ENCODE data around the gene ARHGAP10.

Gene ARHGAP10

GRCh38 chr4:147709999-147710398 is 21.9 kb upstream of the ARHGAP10 start:
- no peak for DNase-seq (ENCODE audit: low read depth)
- TF ChIP-seq CTCF (IDR thresholded peaks at IDR 0.05; ENCODE audit: low read depth, low read length) = no peak
- no peak for TF ChIP-seq MYC (IDR thresholded peaks at IDR 0.05; ENCODE audit: low read depth, low read length)
- TF ChIP-seq MAX (IDR thresholded peaks at IDR 0.05; ENCODE audit: low read depth, low read length) = no peak
- no peak for TF ChIP-seq POLR2A (IDR thresholded peaks at IDR 0.05; ENCODE audit: extremely low read depth, insufficient read length)

GRCh38 chr4:147714575-147715401 is 17.1 kb upstream of the ARHGAP10 start:
- no peak for DNase-seq (ENCODE audit: low read depth)
- no peak for TF ChIP-seq CTCF (IDR thresholded peaks at IDR 0.05; ENCODE audit: low read depth, low read length)
- no peak for TF ChIP-seq MYC (IDR thresholded peaks at IDR 0.05; ENCODE audit: low read depth, low read length)
- TF ChIP-seq POLR2A (IDR thresholded peaks at IDR 0.05; ENCODE audit: extremely low read depth, insufficient read length) = no peak
- no peak for TF ChIP-seq MAX (IDR thresholded peaks at IDR 0.05; ENCODE audit: low read depth, low read length)
- no peak overlapping the region for H3K4me3 ChIP-seq (ENCODE audit: low read depth, low read length)

More at GRCh38 chr4:147709999-147710398, 21.9 kb upstream of the ARHGAP10 start:
- H3K4me3 ChIP-seq (ENCODE audit: low read depth, low read length) = no peak overlapping the region

GRCh38 chr4:147717878-147718277 is 14.0 kb upstream of the ARHGAP10 start:
- DNase-seq (ENCODE audit: low read depth) = no peak
- H3K4me3 ChIP-seq (ENCODE audit: low read depth, low read length) = no peak overlapping the region
- TF ChIP-seq MAX (IDR thresholded peaks at IDR 0.05; ENCODE audit: low read depth, low read length) (no peak), POLR2A (IDR thresholded peaks at IDR 0.05; ENCODE audit: extremely low read depth, insufficient read length) (no peak), MYC (IDR thresholded peaks at IDR 0.05; ENCODE audit: low read depth, low read length) (no peak), CTCF (IDR thresholded peaks at IDR 0.05; ENCODE audit: low read depth, low read length) (no peak)

GRCh38 chr4:147723326-147723725 is 8.6 kb upstream of the ARHGAP10 start:
- H3K4me3 ChIP-seq (ENCODE audit: low read depth, low read length) = no peak overlapping the region
- TF ChIP-seq MYC (IDR thresholded peaks at IDR 0.05; ENCODE audit: low read depth, low read length) (no peak), POLR2A (IDR thresholded peaks at IDR 0.05; ENCODE audit: extremely low read depth, insufficient read length) (no peak), CTCF (IDR thresholded peaks at IDR 0.05; ENCODE audit: low read depth, low read length) (no peak), MAX (IDR thresholded peaks at IDR 0.05; ENCODE audit: low read depth, low read length) (no peak)
- no peak for DNase-seq (ENCODE audit: low read depth)

- no peak for DNase-seq (ENCODE audit: low read depth)
- TF ChIP-seq MYC (IDR thresholded peaks at IDR 0.05; ENCODE audit: low read depth, low read length) (no peak), POLR2A (IDR thresholded peaks at IDR 0.05; ENCODE audit: extremely low read depth, insufficient read length) (no peak), MAX (IDR thresholded peaks at IDR 0.05; ENCODE audit: low read depth, low read length) (no peak)
- no peak overlapping the region for H3K4me3 ChIP-seq (ENCODE audit: low read depth, low read length)
These were observed 7.3 kb upstream of the ARHGAP10 start for GRCh38 chr4:147724468-147725201.

GRCh38 chr4:147725673-147726072 is 6.2 kb upstream of the ARHGAP10 start:
- TF ChIP-seq CTCF (IDR thresholded peaks at IDR 0.05; ENCODE audit: low read depth, low read length) (no peak), MAX (IDR thresholded peaks at IDR 0.05; ENCODE audit: low read depth, low read length) (no peak), POLR2A (IDR thresholded peaks at IDR 0.05; ENCODE audit: extremely low read depth, insufficient read length) (no peak), MYC (IDR thresholded peaks at IDR 0.05; ENCODE audit: low read depth, low read length) (no peak)
- no peak overlapping the region for H3K4me3 ChIP-seq (ENCODE audit: low read depth, low read length)
- DNase-seq (ENCODE audit: low read depth) = no peak

All from NB4 (cell line).